Measurements from ENCODE around the gene TRIM17. TPM values are rescaled to one million over a fixed set of nuclear protein-coding genes. Genes with fewer than 3 reads are reported as not detected.

TRIM17 gene
- total and polyA plus RNA-seq, 2 of the 8 experiments (the other 6 are each of a cell fraction or from before 2014, with no cell fraction given) = 1.1 to 2.2 TPM

DNA sequence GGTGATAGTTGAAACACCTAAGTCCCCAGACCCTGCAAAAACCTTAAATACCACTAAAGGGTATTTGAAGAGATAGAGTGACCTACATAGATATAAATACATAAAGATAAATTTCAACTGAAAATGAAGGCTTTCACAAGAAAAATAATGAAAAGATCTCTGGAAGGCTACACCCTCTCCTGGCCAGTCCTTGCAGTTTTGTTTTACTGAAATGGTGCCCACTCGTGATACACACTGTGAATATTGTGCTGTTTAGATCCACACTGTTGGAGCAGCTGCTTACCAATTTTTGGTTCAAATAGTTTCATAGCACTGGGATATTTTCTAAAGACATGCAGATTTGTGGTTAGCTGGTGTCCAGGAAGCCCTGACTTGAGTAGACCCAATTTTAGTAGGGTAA lies 39.1 kb upstream of the TRIM17 start:
- Histone ChIP-seq H3K23ac (ENCODE audit: insufficient read length) (no peak overlapping the region), H4K20me1 (replicated peaks in 1 of 2; ENCODE audit: control insufficient read depth in 1 of 2, insufficient read depth in 2 of 2, low read length in 2 of 2) (peaks cover 0 to 15% of the 10 kb centered on the region in 2 experiments), H3K79me2 (ENCODE audit: control insufficient read depth in 1 of 2, insufficient read depth in 2 of 2, low read length in 2 of 2) (peaks cover 0 to 19% of the 10 kb centered on the region in 2 experiments; a peak in 2 of 4 replicates), H3K36me3 (ENCODE audit: control insufficient read depth in 2 of 4, insufficient read depth in 4 of 4, low read length in 3 of 4) (peaks cover 0 to 2% (median 0%) of the 10 kb centered on the region in 4 experiments; a peak in 1 of 8 replicates), H3K4me3 (ENCODE audit: extremely low read depth in 1 of 4, insufficient read depth in 2 of 4, low read depth in 3 of 4, low read length in 4 of 4) (peak overlapping the region in 3 of 4 experiments; percentile 63 to 90 (median 84); a peak in 6 of 8 replicates), H3K79me1 (ENCODE audit: low read depth, low read length) (0 out of 2 replicates have a peak, but pooled peaks cover 2% of the 10 kb centered on the region), H3K4ac (replicated peaks; ENCODE audit: insufficient read length, low read depth, low read length) (no peak overlapping the region), H2BK12ac (ENCODE audit: low read depth, low read length) (no peak overlapping the region), H4K8ac (ENCODE audit: extremely low read depth, insufficient read depth, low read length) (no peak overlapping the region), H2AFZ (ENCODE audit: low read length) (no peak overlapping the region), H2AK5ac (ENCODE audit: low read depth, low read length) (no peak overlapping the region), H3K9me3 (ENCODE audit: insufficient read depth in 2 of 2, low read depth in 1 of 2, low read length in 1 of 2) (no peaks in the 10 kb centered on the region), H3K27ac (ENCODE audit: low read depth, low read length) (no peak overlapping the region), H3K4me1 (replicated peaks in 1 of 4; ENCODE audit: control insufficient read depth in 3 of 4, insufficient read depth in 4 of 4, low read length in 3 of 4) (peaks cover 0 to 2% (median 0%) of the 10 kb centered on the region in 4 experiments; a peak in 2 of 7 replicates), H2BK15ac (ENCODE audit: low read length) (no peak overlapping the region), H3K56ac (replicated peaks; ENCODE audit: insufficient read length, low read depth, low read length) (no peak overlapping the region), H4K5ac (ENCODE audit: insufficient read length, low read depth, low read length) (no peak overlapping the region), H3K9ac (replicated peaks in 1 of 4; ENCODE audit: extremely low read depth in 1 of 4, low read depth in 3 of 4, low read length in 3 of 4) (no peak overlapping the region; a peak in 1 of 7 replicates), H3K18ac (ENCODE audit: extremely low read depth, low read length) (no peak overlapping the region), H3K4me2 (ENCODE audit: insufficient read depth in 1 of 2, low read depth in 2 of 2, low read length in 2 of 2) (peak overlapping the region; percentile 94 to 96), H4K91ac (replicated peaks; ENCODE audit: insufficient read length, low read length) (no peak overlapping the region), H3K27me3 (replicated peaks in 1 of 4; ENCODE audit: control insufficient read depth in 3 of 4, extremely low read depth in 1 of 4, insufficient read depth in 3 of 4, low read length in 3 of 4) (no peaks in the 10 kb centered on the region), H2BK20ac (ENCODE audit: low read length) (no peak overlapping the region), H2BK5ac (ENCODE audit: low read depth, low read length) (no peak overlapping the region), H3K23me2 (ENCODE audit: low read depth, low read length) (peaks cover 7% of the 10 kb centered on the region), H3K14ac (ENCODE audit: insufficient read length) (no peak overlapping the region), H2BK120ac (replicated peaks; ENCODE audit: low read depth, low read length) (no peak overlapping the region)
- TF ChIP-seq CTCF (IDR thresholded peaks at IDR 0.05; ENCODE audit: control extremely low read depth in 1 of 3, insufficient read depth in 1 of 3, low read depth in 1 of 3, low read length in 3 of 3) (peak in 1 of 3 experiments; percentile 12; a peak in 1 of 4 replicates), SIRT6 (IDR thresholded peaks at IDR 0.05; ENCODE audit: low read length) (no peak), RAD21 (IDR thresholded peaks at IDR 0.05 in 1 of 2, conservative IDR thresholded peaks at IDR 0.05 in 1 of 2; ENCODE audit: low read depth in 2 of 2, low read length in 2 of 2) (peak in 1 of 2 experiments; percentile 18; a peak in 2 of 4 replicates)
- 46% methylated on average over 1 of the region's 1 CpG; no CpG with 5 or more reads in 1 of the 2 experiments for WGBS, 2 experiments (ENCODE audit: extremely low coverage in 1 of 2, insufficient coverage in 1 of 2, insufficient read length in 1 of 2, insufficient replicate concordance in 2 of 2, low coverage in 1 of 2, low lambda C conversion rate in 2 of 2, missing lambda C conversion rate in 1 of 2)
- DNase-seq (ENCODE audit: low read depth in 1 of 2, low spot score in 2 of 2) (no peak), FAIRE-seq (no peak)
- POLR2A ChIA-PET (ENCODE audit: partially characterized antibody) = interaction anchor here (1.2 to 14.5 kb wide), 11 partner anchors 9 to 79 kb away, joined by 3 to 232 read pairs (median 8); partner anchors contain the start of genes RNF187 and TRIM11
- CTCF ChIA-PET (ENCODE audit: partially characterized antibody) = interaction anchor here (0.6 to 8.9 kb wide), 11 partner anchors 9 to 450 kb away, joined by 3 to 117 read pairs (median 6); no protein-coding TSS in a partner anchor
